ENCODE data around the gene ADGRG6. TPM values are rescaled to one million over a fixed set of nuclear protein-coding genes. Genes with fewer than 3 reads are reported as not detected.

The ADGRG6 gene
- total and polyA plus RNA-seq, 2 donors (not counting 3 experiments of a cell fraction or from before 2014, with no cell fraction given), result 99.3 to 166 TPM

- Histone ChIP-seq H3K79me2 (ENCODE audit: control insufficient read depth, insufficient read depth, low read length) (peaks cover under 1% of the 10 kb centered on the region), H3K9ac (replicated peaks; ENCODE audit: extremely low read depth, insufficient read depth, low read length) (peak overlapping the region; percentile 92), H3K4me1 (ENCODE audit: control insufficient read depth, extremely low read depth, insufficient read depth, low read length) (peaks cover 69% of the 10 kb centered on the region), H3K4me2 (ENCODE audit: insufficient read depth, low read length) (peak overlapping the region; percentile 85), H3K36me3 (ENCODE audit: control insufficient read depth in 2 of 2, extremely low read depth in 1 of 2, insufficient read depth in 2 of 2, low read length in 2 of 2) (peaks cover 5% of the 10 kb centered on the region in 2 experiments), H3K9me3 (replicated peaks; ENCODE audit: control insufficient read depth, insufficient read depth, low read length) (no peaks in the 10 kb centered on the region), H3K9me1 (replicated peaks; ENCODE audit: control insufficient read depth, extremely low read depth, insufficient read depth, low read length) (no peaks in the 10 kb centered on the region), H2AFZ (ENCODE audit: low read depth, low read length) (no peak overlapping the region), H3K27ac (ENCODE audit: insufficient read depth, low read depth, low read length) (peak overlapping the region; percentile 97), H3K27me3 (ENCODE audit: control insufficient read depth in 2 of 2, insufficient read depth in 2 of 2, low read length in 2 of 2) (no peaks in the 10 kb centered on the region), H3K4me3 (replicated peaks in 1 of 3; ENCODE audit: insufficient read depth in 1 of 3, low read depth in 1 of 3, low read length in 3 of 3) (no peak overlapping the region), H4K20me1 (replicated peaks; ENCODE audit: control insufficient read depth, extremely low read depth, insufficient read depth, low read length) (no peaks in the 10 kb centered on the region)
- POLR2A ChIA-PET, result no interaction called here
- dilution Hi-C loops (cut with MboI; ENCODE audit: extremely low pct_ligation_motif_present, low sequenced_read_pairs) (no loop called here), intact Hi-C loops (cut with micrococcal nuclease) (loop anchor here (1.0 to 10.0 kb wide), 2 partner anchors 31 to 539 kb away; partner anchors contain the start of gene HIVEP2)
- CTCF ChIA-PET, result interaction anchor here (1.8 to 1.9 kb wide), 2 partner anchors 10 kb away, joined by 7 to 9 read pairs; no protein-coding TSS in a partner anchor
- peak; percentile 99 for DNase-seq (ENCODE audit: low read depth, low spot score)
- BruUV-seq (replicated peaks), result no TSS peak
- TF ChIP-seq JUN (IDR thresholded peaks at IDR 0.05; ENCODE audit: borderline replicate concordance, insufficient read depth, insufficient read length, low read depth), result peak; percentile 60
- TF ChIP-seq FOS (IDR thresholded peaks at IDR 0.05; ENCODE audit: borderline replicate concordance, insufficient read depth, low read length), result peak; percentile 42
- TF ChIP-seq MYC (IDR thresholded peaks at IDR 0.05; ENCODE audit: low read depth, low read length), result no peak
- TF ChIP-seq GATA2 (IDR thresholded peaks at IDR 0.05; ENCODE audit: insufficient read depth, insufficient read length, low read depth, low read length), result peak; percentile 71
- TF ChIP-seq POLR2AphosphoS5 (IDR thresholded peaks at IDR 0.05; ENCODE audit: insufficient read depth, low read depth, low read length), result peak; percentile 55
- peak; percentile 41 for TF ChIP-seq POLR2A (IDR thresholded peaks at IDR 0.05; ENCODE audit: low read depth, low read length)
- TF ChIP-seq MAX (IDR thresholded peaks at IDR 0.05; ENCODE audit: insufficient read depth, insufficient read length), result no peak
- TF ChIP-seq EZH2 (IDR thresholded peaks at IDR 0.05; ENCODE audit: borderline replicate concordance, low read depth, low read length, severe bottlenecking), result no peak
- peak; percentile 75 for FAIRE-seq
Measured at GRCh38 chr6:142406131-142406530, 104.3 kb downstream of the ADGRG6 start.

All from endothelial cell of umbilical vein (primary cell).